ENCODE results near the gene ETNPPL.

The ETNPPL gene

DNA sequence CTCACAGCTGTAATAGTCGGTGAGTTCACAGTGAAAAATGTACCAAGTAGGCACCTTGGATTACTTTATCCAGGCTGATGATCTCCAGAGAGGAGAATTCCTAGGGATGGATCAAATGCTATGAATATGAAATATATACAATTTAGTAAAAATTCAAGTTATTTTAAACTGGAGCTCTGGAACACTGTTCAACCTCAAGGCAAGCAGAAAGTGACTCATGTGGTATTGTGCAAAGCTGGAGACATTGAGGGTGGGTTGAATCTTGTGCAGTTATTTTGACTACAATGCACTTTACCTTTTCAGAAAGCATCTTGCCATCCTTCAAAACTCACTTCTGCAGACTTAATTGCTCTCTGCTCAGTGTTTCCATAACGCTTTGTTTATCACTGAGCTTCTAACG, 69.0 kb downstream of the ETNPPL start:
- no peak for DNase-seq

- no peak for DNase-seq
Measured at GRCh38 chr4:108693211-108693610, 69.6 kb downstream of the ETNPPL start.
